Psoas muscle (tissue), 8 donors: Measurements from ENCODE around the gene MAPKBP1. TPM values are rescaled to one million over a fixed set of nuclear protein-coding genes. Genes with fewer than 3 reads are reported as not detected.
A peak's percentile ranks its signal among the peaks of the same experiment; 100 is the strongest.

Experiments used
- ATAC-seq, 4 donors: fragments of 200-7000 bp; cut with Tn5 transposase; one replicate each; pipeline ENCODE4 v1.9.1; 2020; ENCODE audit warnings: moderate library complexity in 3 of 4, mild to moderate bottlenecking in 2 of 4
- DNase-seq, 2 donors: peaks; one replicate each; pipeline ENCODE4 v3.0.0-alpha.2; 2020
- H3K27ac ChIP-seq: fragments of 200-600 bp; one replicate; pipeline ENCODE4 v1.8.0; 2022
- H3K27me3 ChIP-seq, 3 donors: fragments of 200-600 bp in 1 of 3; one replicate each; pipeline versions ENCODE4 v1.6.1 to v1.8.0; 2013 to 2022; ENCODE audit warnings: low read length in 2 of 3, mild to moderate bottlenecking in 2 of 3, moderate library complexity in 1 of 3; ENCODE audit not compliant: insufficient read depth in 3 of 3
- H3K36me3 ChIP-seq, 2 donors: fragments of 200-600 bp in 1 of 2; one replicate each; pipeline versions ENCODE4 v1.6.1 to v1.8.0; 2013 to 2022; ENCODE audit warnings: low read depth in 1 of 2, mild to moderate bottlenecking in 1 of 2, moderate library complexity in 1 of 2; ENCODE audit not compliant: insufficient read depth in 1 of 2
- H3K4me1 ChIP-seq: fragments of 200-600 bp; one replicate; pipeline ENCODE4 v1.8.0; 2022
- H3K4me3 ChIP-seq: fragments of 200-600 bp; one replicate; pipeline ENCODE4 v1.8.0; 2022; ENCODE audit warnings: mild to moderate bottlenecking
- H3K9me3 ChIP-seq: fragments of 200-600 bp; one replicate; pipeline ENCODE4 v1.8.0; 2022
- CTCF ChIP-seq: fragments of 200-600 bp; IDR thresholded peaks from one replicate; pipeline ENCODE4 v1.8.0; 2022; ENCODE audit warnings: antibody characterized with exemption
- WGBS, 3 donors: extraction: QIAGEN DNeasy Blood & Tissue Kit; methylation state at CpG; one replicate each; pipeline versions ENCODE4 v1.1.6 to v1.1.7; 2013; 5-methylcytosine and 5-hydroxymethylcytosine counted together
- intact Hi-C, 2 donors: fragments of 100-400 bp; cut with DNase I; formaldehyde crosslinking; loops; one replicate each; pipeline versions ENCODE4 v1.11.0 to v1.14.2; 2022
- polyA plus RNA-seq, 3 donors: library from polyadenylated mRNA; stranded (reverse); fragments of 200-250 nt; gene quantifications; one replicate each; pipeline ENCODE4 v1.2.3, GENCODE V29; 2013
- total RNA-seq, 4 donors: library from RNA; stranded (reverse); fragmentation: NEBNext Ultra II Directional in 2 of 4; extraction: Animal tissue kit (Norgen Biotek cat#: 25700) in 2 of 4; gene quantifications; one replicate each; pipeline versions ENCODE4 v1.2.1 to v1.2.4, GENCODE V29; 2021 to 2023
- donor health status: healthy with polysubstance abuse.
- donor health status: DM: no; HTN: no; CAD: no; lungs with moderate emphysema.
- donor health status: Bipolar disorder and iron deficiency.
- donor health status: healthy.
- donor health status: DM: yes; HTN: yes; CAD: no.
- donor health status: DM: no; HTN: no; CAD: no.
- donor health status: DM: no; HTN: no; CAD: no.
- donor health status: DM: yes; HTN: yes; CAD: no.

Gene MAPKBP1
- total and polyA plus RNA-seq, 7 donors = 2.4 to 10.3 (median 7.1) TPM

GRCh38 chr15:41801185-41801584, 26.9 kb downstream of the MAPKBP1 start:
- WGBS, 3 donors = 88 to 99% (median 96%) methylated on average over 3 of the region's 3 CpGs
- no peak overlapping the region for H3K4me3 ChIP-seq
- no peaks in the 10 kb centered on the region for H3K9me3 ChIP-seq
- intact Hi-C loops = no loop called here
- DNase-seq (no peak), ATAC-seq (no peak)
- H3K36me3 ChIP-seq = peaks cover 2 to 20% of the 10 kb centered on the region in 2 donors
- peaks cover 5% of the 10 kb centered on the region for H3K4me1 ChIP-seq
- no peak for TF ChIP-seq CTCF
- no peaks in the 10 kb centered on the region for H3K27me3 ChIP-seq
- H3K27ac ChIP-seq = no peak overlapping the region

DNA sequence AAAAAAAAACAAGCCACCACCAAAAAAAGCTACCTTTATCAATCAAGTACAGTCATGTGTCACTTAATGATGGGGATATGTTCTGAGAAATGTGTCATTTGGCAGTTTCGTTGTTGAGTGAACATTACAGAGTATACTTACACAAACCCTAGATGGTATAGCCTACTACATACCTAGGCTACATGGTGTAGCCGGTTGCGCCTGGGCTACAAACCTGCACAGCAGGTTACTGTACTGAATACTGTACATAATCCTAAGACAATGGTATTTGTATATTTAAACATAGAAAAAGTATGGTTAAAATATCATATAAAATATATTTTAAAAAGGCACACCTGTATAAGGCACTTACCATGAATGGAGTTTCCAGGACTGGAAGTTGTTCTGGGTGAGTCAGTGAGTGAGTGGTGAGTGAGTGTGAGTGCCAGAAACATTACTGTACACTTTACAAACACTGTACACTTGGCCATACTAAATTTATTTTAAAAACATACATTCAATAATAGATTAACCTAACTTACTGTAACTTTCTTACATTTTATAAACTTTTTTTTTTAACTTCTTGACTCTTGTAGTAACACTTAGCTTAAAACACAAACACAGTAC, 27.7 kb downstream of the MAPKBP1 start:
- WGBS, 3 donors = 95 to 98% (median 98%) methylated on average over 3 of the region's 3 CpGs
- DNase-seq (no peak), ATAC-seq (no peak)
- no peak overlapping the region for H3K27ac ChIP-seq
- H3K9me3 ChIP-seq = no peaks in the 10 kb centered on the region
- no peak overlapping the region for H3K4me3 ChIP-seq
- peaks cover 4% of the 10 kb centered on the region for H3K4me1 ChIP-seq
- no peak for TF ChIP-seq CTCF
- intact Hi-C loops = no loop called here
- H3K27me3 ChIP-seq = no peaks in the 10 kb centered on the region
- H3K36me3 ChIP-seq = peaks cover 2 to 20% of the 10 kb centered on the region in 2 donors

DNA sequence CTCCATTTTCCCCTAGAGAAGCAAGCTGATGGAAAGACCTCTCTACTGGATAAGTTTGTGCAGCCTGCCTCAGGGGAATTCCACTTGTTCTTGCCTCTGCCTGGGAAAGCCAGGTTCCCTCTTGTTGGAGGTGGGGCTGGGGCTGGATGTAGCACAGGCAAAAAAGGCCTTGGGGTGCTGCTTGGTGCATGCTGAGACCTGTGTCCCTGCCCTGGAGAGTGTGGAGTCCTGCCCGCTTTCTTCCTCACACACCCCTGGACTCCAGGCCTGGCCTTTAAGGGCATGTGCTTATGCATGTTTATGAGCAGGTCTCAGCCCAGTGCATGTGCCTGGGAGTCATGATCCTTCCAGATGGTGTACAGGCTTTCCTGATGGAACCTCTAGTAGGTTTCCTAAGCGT, 30.1 kb downstream of the MAPKBP1 start:
- 91 to 98% (median 95%) methylated on average over 2 of the region's 2 CpGs for WGBS, 3 donors
- no peak for TF ChIP-seq CTCF
- Histone ChIP-seq H3K4me1 (no peaks in the 10 kb centered on the region), H3K36me3 (peaks cover 2 to 20% of the 10 kb centered on the region in 2 donors), H3K27ac (no peak overlapping the region), H3K9me3 (no peaks in the 10 kb centered on the region), H3K27me3 (no peaks in the 10 kb centered on the region), H3K4me3 (no peak overlapping the region)
- intact Hi-C loops = no loop called here
- ATAC-seq (no peak), DNase-seq (no peak)

DNA sequence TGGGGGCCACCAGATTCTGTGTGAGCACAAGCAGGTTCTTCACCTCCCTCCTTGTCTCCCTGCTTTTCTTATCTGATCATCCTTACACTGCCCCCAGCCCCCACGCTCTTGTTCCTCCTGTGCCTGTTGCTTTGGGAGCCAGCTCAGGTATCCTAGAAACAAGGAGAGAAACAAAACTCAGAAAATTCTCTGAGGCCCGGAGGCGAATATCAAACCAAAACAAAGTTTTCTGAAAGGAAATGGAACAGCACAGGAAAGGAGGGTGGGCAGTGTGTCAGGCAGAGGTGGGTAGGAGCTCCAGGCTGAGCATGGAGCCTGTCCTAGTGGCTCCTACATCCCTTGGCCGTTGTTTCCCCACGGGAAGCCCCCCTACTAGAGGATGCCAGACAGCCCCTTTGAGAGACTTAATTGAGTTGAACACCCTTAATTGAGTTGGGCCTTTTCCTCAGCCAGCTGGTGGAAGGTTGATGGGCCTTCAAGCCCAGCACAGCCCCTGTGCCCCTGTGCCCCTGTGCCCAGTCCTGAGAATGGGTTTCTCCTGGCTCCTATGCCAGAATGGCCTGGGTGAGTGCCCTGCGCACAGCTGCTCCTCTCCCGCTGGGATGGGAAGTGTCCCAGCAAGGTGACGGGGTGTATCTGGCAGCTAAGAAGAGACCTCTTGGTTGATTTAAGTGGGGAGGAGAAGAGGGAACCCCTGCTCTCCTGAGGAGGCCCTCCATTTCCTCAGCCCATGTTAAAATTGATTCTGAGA, 30.8 kb downstream of the MAPKBP1 start:
- no peaks in the 10 kb centered on the region for H3K4me1 ChIP-seq
- no peak overlapping the region for H3K4me3 ChIP-seq
- TF ChIP-seq CTCF = no peak
- H3K9me3 ChIP-seq = no peaks in the 10 kb centered on the region
- 51 to 72% (median 56%) methylated on average over 8 of the region's 8 CpGs for WGBS, 3 donors
- ATAC-seq (peak in 1 of 4 donors; percentile 36), DNase-seq (no peak)
- H3K27ac ChIP-seq = no peak overlapping the region
- intact Hi-C loops = no loop called here
- peaks cover 2 to 14% of the 10 kb centered on the region in 2 donors for H3K36me3 ChIP-seq
- no peaks in the 10 kb centered on the region for H3K27me3 ChIP-seq
